ENCODE data around the gene MAD2L2. TPM values are rescaled to one million over a fixed set of nuclear protein-coding genes. Genes with fewer than 3 reads are reported as not detected.

Gene MAD2L2
- total and polyA plus RNA-seq, 2 donors (not counting 1 experiment from before 2014, with no cell fraction given), result 35.0 to 48.9 TPM

DNA sequence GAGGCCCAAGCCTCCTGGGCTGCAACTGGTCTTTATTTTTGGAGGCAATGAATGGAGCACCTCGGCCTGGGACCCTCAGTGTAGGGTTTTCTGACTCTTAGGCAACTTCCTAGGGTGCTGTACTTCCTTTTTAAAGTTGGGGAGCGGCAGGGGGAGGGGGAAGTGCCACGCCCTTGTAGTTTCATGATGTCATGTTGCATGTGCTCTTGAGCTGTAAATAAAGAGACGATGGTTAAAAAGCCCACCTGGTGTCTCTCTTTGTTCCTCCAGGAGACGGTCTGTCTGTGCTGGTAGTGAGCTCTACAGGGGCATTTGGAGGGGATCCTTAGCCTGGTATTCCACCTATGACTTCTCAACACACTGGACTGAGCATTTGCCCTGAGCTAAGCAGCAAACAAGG lies 44.7 kb upstream of the MAD2L2 start:
- no peaks in the 10 kb centered on the region for H3K79me2 ChIP-seq (ENCODE audit: control insufficient read depth, insufficient read depth, low read length)
- peaks cover 3% of the 10 kb centered on the region for H3K4me1 ChIP-seq (ENCODE audit: control insufficient read depth, extremely low read depth, insufficient read depth, low read length)
- H3K4me2 ChIP-seq (ENCODE audit: extremely low read depth, insufficient read depth, low read length), result no peak overlapping the region
- no peak overlapping the region for H3K9ac ChIP-seq (ENCODE audit: insufficient read depth, low read length)
- H2AFZ ChIP-seq (ENCODE audit: low read length), result no peak overlapping the region
- no peak for TF ChIP-seq EZH2 (IDR thresholded peaks at IDR 0.05; ENCODE audit: low read length, missing control alignments)
- TF ChIP-seq, protein P1, sequence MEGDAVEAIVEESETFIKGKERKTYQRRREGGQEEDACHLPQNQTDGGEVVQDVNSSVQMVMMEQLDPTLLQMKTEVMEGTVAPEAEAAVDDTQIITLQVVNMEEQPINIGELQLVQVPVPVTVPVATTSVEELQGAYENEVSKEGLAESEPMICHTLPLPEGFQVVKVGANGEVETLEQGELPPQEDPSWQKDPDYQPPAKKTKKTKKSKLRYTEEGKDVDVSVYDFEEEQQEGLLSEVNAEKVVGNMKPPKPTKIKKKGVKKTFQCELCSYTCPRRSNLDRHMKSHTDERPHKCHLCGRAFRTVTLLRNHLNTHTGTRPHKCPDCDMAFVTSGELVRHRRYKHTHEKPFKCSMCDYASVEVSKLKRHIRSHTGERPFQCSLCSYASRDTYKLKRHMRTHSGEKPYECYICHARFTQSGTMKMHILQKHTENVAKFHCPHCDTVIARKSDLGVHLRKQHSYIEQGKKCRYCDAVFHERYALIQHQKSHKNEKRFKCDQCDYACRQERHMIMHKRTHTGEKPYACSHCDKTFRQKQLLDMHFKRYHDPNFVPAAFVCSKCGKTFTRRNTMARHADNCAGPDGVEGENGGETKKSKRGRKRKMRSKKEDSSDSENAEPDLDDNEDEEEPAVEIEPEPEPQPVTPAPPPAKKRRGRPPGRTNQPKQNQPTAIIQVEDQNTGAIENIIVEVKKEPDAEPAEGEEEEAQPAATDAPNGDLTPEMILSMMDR (conservative IDR thresholded peaks at IDR 0.05 in 1 of 2, IDR thresholded peaks at IDR 0.05 in 1 of 2; ENCODE audit: low read depth in 1 of 2, low read length in 2 of 2), result no peak
- no peaks in the 10 kb centered on the region for H3K9me3 ChIP-seq (ENCODE audit: control insufficient read depth, insufficient read depth, low read depth, low read length)
- no peak overlapping the region for H3K27ac ChIP-seq (ENCODE audit: insufficient read depth, low read length)
- no peak overlapping the region for H3K4me3 ChIP-seq (replicated peaks in 1 of 4; ENCODE audit: control extremely low read depth in 1 of 4, insufficient read depth in 1 of 4, low read depth in 3 of 4, low read length in 4 of 4)
- H3K27me3 ChIP-seq (ENCODE audit: control insufficient read depth, insufficient read depth, low read length), result peaks cover 5% of the 10 kb centered on the region
- H4K20me1 ChIP-seq (ENCODE audit: control insufficient read depth, extremely low read depth, insufficient read depth, low read length), result no peaks in the 10 kb centered on the region
- DNase-seq (ENCODE audit: low read depth in 2 of 2), result no peak
- no peaks in the 10 kb centered on the region for H3K36me3 ChIP-seq (ENCODE audit: control insufficient read depth, insufficient read depth, low read length)

DNA sequence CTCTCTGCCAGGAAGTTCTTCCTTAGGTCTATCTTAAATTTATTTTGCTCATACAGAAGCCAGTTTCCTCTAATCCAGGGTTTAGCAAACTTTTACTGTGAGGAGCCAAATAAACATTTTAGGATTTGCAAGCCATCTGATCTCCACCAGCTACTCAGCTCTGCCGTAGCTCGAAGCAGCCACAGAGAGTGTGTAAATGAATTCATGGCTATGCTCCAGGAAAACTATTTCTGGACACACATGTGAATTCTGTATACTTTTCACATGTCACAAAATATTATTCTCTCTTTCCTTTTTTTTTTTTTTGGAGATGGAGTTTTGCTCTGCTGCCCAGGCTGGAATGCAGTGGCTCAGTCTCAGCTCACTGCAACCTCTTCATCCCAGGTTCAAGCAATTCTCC lies 41.6 kb upstream of the MAD2L2 start:
- Histone ChIP-seq H4K20me1 (ENCODE audit: control insufficient read depth, extremely low read depth, insufficient read depth, low read length) (no peaks in the 10 kb centered on the region), H3K36me3 (ENCODE audit: control insufficient read depth, insufficient read depth, low read length) (no peaks in the 10 kb centered on the region), H2AFZ (ENCODE audit: low read length) (no peak overlapping the region), H3K4me2 (ENCODE audit: extremely low read depth, insufficient read depth, low read length) (no peak overlapping the region), H3K9me3 (ENCODE audit: control insufficient read depth, insufficient read depth, low read depth, low read length) (no peaks in the 10 kb centered on the region), H3K4me3 (replicated peaks in 1 of 4; ENCODE audit: control extremely low read depth in 1 of 4, insufficient read depth in 1 of 4, low read depth in 3 of 4, low read length in 4 of 4) (no peak overlapping the region), H3K9ac (ENCODE audit: insufficient read depth, low read length) (no peak overlapping the region), H3K79me2 (ENCODE audit: control insufficient read depth, insufficient read depth, low read length) (no peaks in the 10 kb centered on the region), H3K27ac (ENCODE audit: insufficient read depth, low read length) (no peak overlapping the region), H3K27me3 (ENCODE audit: control insufficient read depth, insufficient read depth, low read length) (peaks cover 5% of the 10 kb centered on the region), H3K4me1 (ENCODE audit: control insufficient read depth, extremely low read depth, insufficient read depth, low read length) (no peaks in the 10 kb centered on the region)
- TF ChIP-seq, protein P1 (conservative IDR thresholded peaks at IDR 0.05 in 1 of 2, IDR thresholded peaks at IDR 0.05 in 1 of 2; ENCODE audit: low read depth in 1 of 2, low read length in 2 of 2), result no peak
- TF ChIP-seq EZH2 (IDR thresholded peaks at IDR 0.05; ENCODE audit: low read length, missing control alignments), result no peak
- DNase-seq (ENCODE audit: low read depth in 2 of 2), result no peak

DNA sequence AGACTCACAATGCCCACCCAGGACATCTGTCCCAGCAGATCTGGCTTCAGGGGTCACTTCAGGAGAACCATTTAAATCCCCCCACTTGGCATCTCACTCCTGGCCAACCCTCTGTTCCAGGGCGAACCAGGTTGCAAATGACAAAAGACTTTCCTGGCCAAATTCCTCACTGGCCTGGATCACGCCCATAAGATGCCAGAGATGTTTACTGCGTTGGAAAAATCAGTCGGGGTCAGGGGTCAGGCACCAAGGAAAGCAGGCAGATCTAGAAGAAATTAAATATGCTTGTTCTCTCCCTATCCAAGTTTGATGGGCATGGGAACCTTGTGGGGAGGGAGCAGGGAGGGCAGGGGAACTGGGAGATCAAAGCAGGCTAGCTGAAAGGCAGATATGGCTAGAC lies 40.4 kb upstream of the MAD2L2 start:
- TF ChIP-seq, protein P1 (conservative IDR thresholded peaks at IDR 0.05 in 1 of 2, IDR thresholded peaks at IDR 0.05 in 1 of 2; ENCODE audit: low read depth in 1 of 2, low read length in 2 of 2), result no peak
- TF ChIP-seq EZH2 (IDR thresholded peaks at IDR 0.05; ENCODE audit: low read length, missing control alignments), result no peak
- H3K9me3 ChIP-seq (ENCODE audit: control insufficient read depth, insufficient read depth, low read depth, low read length), result no peaks in the 10 kb centered on the region
- no peak overlapping the region for H3K9ac ChIP-seq (ENCODE audit: insufficient read depth, low read length)
- no peaks in the 10 kb centered on the region for H3K36me3 ChIP-seq (ENCODE audit: control insufficient read depth, insufficient read depth, low read length)
- H3K79me2 ChIP-seq (ENCODE audit: control insufficient read depth, insufficient read depth, low read length), result no peaks in the 10 kb centered on the region
- no peak overlapping the region for H2AFZ ChIP-seq (ENCODE audit: low read length)
- no peak for DNase-seq (ENCODE audit: low read depth in 2 of 2)
- no peak overlapping the region for H3K4me3 ChIP-seq (replicated peaks in 1 of 4; ENCODE audit: control extremely low read depth in 1 of 4, insufficient read depth in 1 of 4, low read depth in 3 of 4, low read length in 4 of 4)
- no peak overlapping the region for H3K27ac ChIP-seq (ENCODE audit: insufficient read depth, low read length)
- no peaks in the 10 kb centered on the region for H4K20me1 ChIP-seq (ENCODE audit: control insufficient read depth, extremely low read depth, insufficient read depth, low read length)
- no peak overlapping the region for H3K4me2 ChIP-seq (ENCODE audit: extremely low read depth, insufficient read depth, low read length)
- H3K27me3 ChIP-seq (ENCODE audit: control insufficient read depth, insufficient read depth, low read length), result peaks cover 5% of the 10 kb centered on the region
- H3K4me1 ChIP-seq (ENCODE audit: control insufficient read depth, extremely low read depth, insufficient read depth, low read length), result no peaks in the 10 kb centered on the region

All from fibroblast of lung (primary cell).